ENCODE measurements around the gene CYB5D1. TPM values are rescaled to one million over a fixed set of nuclear protein-coding genes. Genes with fewer than 3 reads are reported as not detected.

CYB5D1 gene
- total and polyA plus RNA-seq, 2 of the 8 experiments (the other 6 are each of a cell fraction or from before 2014, with no cell fraction given), result 11.0 to 18.0 TPM

DNA sequence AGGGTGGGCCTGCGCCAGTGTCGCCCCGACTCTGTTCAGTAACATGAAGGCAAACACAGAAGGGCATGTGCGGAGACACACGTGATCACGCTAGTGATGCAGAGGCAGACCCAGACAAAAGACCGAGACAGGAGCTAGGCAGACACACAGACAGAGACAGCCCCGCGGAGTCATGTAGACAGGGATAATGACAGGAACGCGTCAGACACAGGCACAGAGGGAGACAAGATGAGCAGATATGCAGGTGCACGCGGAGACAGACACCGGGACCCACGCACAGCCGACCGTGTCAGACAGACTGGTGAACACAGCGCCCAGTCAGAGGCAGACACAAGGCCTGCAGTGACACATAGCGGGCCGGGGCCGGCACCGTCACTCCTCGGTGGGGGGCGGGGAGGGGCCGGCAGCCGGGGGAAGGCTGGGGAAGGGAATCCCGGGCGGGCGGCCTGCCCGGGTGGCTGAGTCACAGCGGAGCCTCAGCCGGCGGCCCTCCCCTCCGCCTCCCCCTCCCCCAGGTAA, 16.3 kb upstream of the CYB5D1 start:
- no peak for DNase-seq (ENCODE audit: low read depth in 1 of 2, low spot score in 2 of 2)
- WGBS, 2 experiments (ENCODE audit: extremely low coverage in 1 of 2, insufficient coverage in 1 of 2, insufficient read length in 1 of 2, insufficient replicate concordance in 2 of 2, low coverage in 1 of 2, low lambda C conversion rate in 2 of 2, missing lambda C conversion rate in 1 of 2), result 9% methylated on average over 18 of the region's 34 CpGs; no CpG with 5 or more reads in 1 of the 2 experiments
- FAIRE-seq, result no peak
- TF ChIP-seq KDM4A (IDR thresholded peaks at IDR 0.05; ENCODE audit: low read depth, low read length, severe bottlenecking) (no peak), SIN3A (conservative IDR thresholded peaks at IDR 0.05 in 1 of 2, IDR thresholded peaks at IDR 0.05 in 1 of 2; ENCODE audit: low read depth in 1 of 2, low read length in 2 of 2) (peak; percentile 31 to 35; a peak in 1 of 4 replicates), NRF1 (IDR thresholded peaks at IDR 0.05; ENCODE audit: low read depth, low read length) (no peak), RAD21 (IDR thresholded peaks at IDR 0.05 in 1 of 2, conservative IDR thresholded peaks at IDR 0.05 in 1 of 2; ENCODE audit: low read depth in 2 of 2, low read length in 2 of 2) (0 out of 4 replicates have a peak, but pooled peaks of 1 of the 2 experiments have one; percentile 0), KDM1A (IDR thresholded peaks at IDR 0.05; ENCODE audit: borderline replicate concordance, low read length) (no peak)
- TF ChIP-seq, protein P1, sequence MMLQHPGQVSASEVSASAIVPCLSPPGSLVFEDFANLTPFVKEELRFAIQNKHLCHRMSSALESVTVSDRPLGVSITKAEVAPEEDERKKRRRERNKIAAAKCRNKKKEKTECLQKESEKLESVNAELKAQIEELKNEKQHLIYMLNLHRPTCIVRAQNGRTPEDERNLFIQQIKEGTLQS (IDR thresholded peaks at IDR 0.05; ENCODE audit: insufficient read depth, low read depth, low read length), result no peak
- TF ChIP-seq, protein P2, sequence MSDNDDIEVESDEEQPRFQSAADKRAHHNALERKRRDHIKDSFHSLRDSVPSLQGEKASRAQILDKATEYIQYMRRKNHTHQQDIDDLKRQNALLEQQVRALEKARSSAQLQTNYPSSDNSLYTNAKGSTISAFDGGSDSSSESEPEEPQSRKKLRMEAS (IDR thresholded peaks at IDR 0.05), result no peak

More for the DNA sequence above, 16.3 kb upstream of the CYB5D1 start:
- Histone ChIP-seq H3K23ac (ENCODE audit: insufficient read length) (no peak overlapping the region), H2BK12ac (ENCODE audit: low read depth, low read length) (peak overlapping the region; percentile 77; the same call in 1 of the 2 replicates), H3K27me3 (replicated peaks in 1 of 4; ENCODE audit: control insufficient read depth in 3 of 4, extremely low read depth in 1 of 4, insufficient read depth in 3 of 4, low read length in 3 of 4) (peaks cover 18 to 53% (median 49%) of the 10 kb centered on the region in 4 experiments), H2AK5ac (ENCODE audit: low read depth, low read length) (peak overlapping the region; percentile 33; the same call in 1 of the 2 replicates), H3K4ac (replicated peaks; ENCODE audit: insufficient read length, low read depth, low read length) (no peak overlapping the region), H3K27ac (ENCODE audit: low read depth, low read length) (peak overlapping the region; percentile 37; the same call in 1 of the 2 replicates), H4K5ac (ENCODE audit: insufficient read length, low read depth, low read length) (peak overlapping the region; percentile 75), H3K14ac (ENCODE audit: insufficient read length) (no peak overlapping the region), H3K79me2 (ENCODE audit: control insufficient read depth in 1 of 2, insufficient read depth in 2 of 2, low read length in 2 of 2) (no peaks in the 10 kb centered on the region), H3K9ac (replicated peaks in 1 of 4; ENCODE audit: extremely low read depth in 1 of 4, low read depth in 3 of 4, low read length in 3 of 4) (peak overlapping the region; percentile 57 to 71 (median 66); a peak in 6 of 7 replicates), H3K4me1 (replicated peaks in 1 of 4; ENCODE audit: control insufficient read depth in 3 of 4, insufficient read depth in 4 of 4, low read length in 3 of 4) (peaks cover 10 to 34% (median 21%) of the 10 kb centered on the region in 4 experiments), H2BK5ac (ENCODE audit: low read depth, low read length) (peak overlapping the region; percentile 60; the same call in 1 of the 2 replicates), H3K56ac (replicated peaks; ENCODE audit: insufficient read length, low read depth, low read length) (no peak overlapping the region), H4K91ac (replicated peaks; ENCODE audit: insufficient read length, low read length) (no peak overlapping the region), H3K23me2 (ENCODE audit: low read depth, low read length) (peaks cover 39% of the 10 kb centered on the region), H3K4me2 (ENCODE audit: insufficient read depth in 1 of 2, low read depth in 2 of 2, low read length in 2 of 2) (peak overlapping the region; percentile 96 to 100), H3K18ac (ENCODE audit: extremely low read depth, low read length) (peak overlapping the region; percentile 93; the same call in 1 of the 2 replicates), H2BK20ac (ENCODE audit: low read length) (no peak overlapping the region), H2BK15ac (ENCODE audit: low read length) (no peak overlapping the region), H2AFZ (ENCODE audit: low read length) (no peak overlapping the region), H3K9me3 (ENCODE audit: insufficient read depth in 2 of 2, low read depth in 1 of 2, low read length in 1 of 2) (no peaks in the 10 kb centered on the region), H3K79me1 (ENCODE audit: low read depth, low read length) (no peaks in the 10 kb centered on the region), H2BK120ac (replicated peaks; ENCODE audit: low read depth, low read length) (no peak overlapping the region), H3K36me3 (ENCODE audit: control insufficient read depth in 2 of 4, insufficient read depth in 4 of 4, low read length in 3 of 4) (no peaks in the 10 kb centered on the region; a peak in 1 of 8 replicates), H4K20me1 (replicated peaks in 1 of 2; ENCODE audit: control insufficient read depth in 1 of 2, insufficient read depth in 2 of 2, low read length in 2 of 2) (peaks cover 12 to 42% of the 10 kb centered on the region in 2 experiments), H3K4me3 (ENCODE audit: extremely low read depth in 1 of 4, insufficient read depth in 2 of 4, low read depth in 3 of 4, low read length in 4 of 4) (peak overlapping the region; percentile 70 to 98 (median 86)), H4K8ac (ENCODE audit: extremely low read depth, insufficient read depth, low read length) (peak overlapping the region; percentile 77)
- ChIA-PET POLR2A (ENCODE audit: partially characterized antibody) (interaction anchor here (0.6 to 5.2 kb wide), 8 partner anchors 9 to 165 kb away, joined by 3 to 34 read pairs (median 8); partner anchors contain the start of genes CYB5D1, KDM6B, NAA38 and TMEM88), CTCF (ENCODE audit: partially characterized antibody) (interaction anchor here (1.4 to 5.0 kb wide), 6 partner anchors 9 to 98 kb away, joined by 3 to 25 read pairs (median 6); no protein-coding TSS in a partner anchor)

Data from H1 (cell line).